ENCODE results near the gene GMDS.

The GMDS gene

GRCh38 chr6:1615151-1615852 lies 630.1 kb downstream of the GMDS start:
- TF ChIP-seq CTCF (IDR thresholded peaks at IDR 0.05), result no peak
- no peak overlapping the region for H3K4me3 ChIP-seq (ENCODE audit: low read depth, low read length)
- H3K27me3 ChIP-seq (ENCODE audit: control insufficient read depth, insufficient read depth, low read length), result peaks cover 5% of the 10 kb centered on the region
- no peak overlapping the region for H3K4me2 ChIP-seq (ENCODE audit: low read length)
- H3K4me1 ChIP-seq, result no peaks in the 10 kb centered on the region
- H3K9ac ChIP-seq, result no peak overlapping the region
- H3K36me3 ChIP-seq (ENCODE audit: control insufficient read depth, insufficient read depth, low read length), result no peaks in the 10 kb centered on the region
- no peak overlapping the region for H3K27ac ChIP-seq
- no peak overlapping the region for H2AFZ ChIP-seq
- no peaks in the 10 kb centered on the region for H3K79me2 ChIP-seq
- no peaks in the 10 kb centered on the region for H3K9me3 ChIP-seq (ENCODE audit: control insufficient read depth, low read length)

GRCh38 chr6:1614448-1615150 lies 630.8 kb downstream of the GMDS start:
- Histone ChIP-seq H3K4me3 (ENCODE audit: low read depth, low read length) (no peak overlapping the region), H2AFZ (no peak overlapping the region), H3K9me3 (ENCODE audit: control insufficient read depth, low read length) (no peaks in the 10 kb centered on the region), H3K79me2 (no peaks in the 10 kb centered on the region), H3K4me2 (ENCODE audit: low read length) (peak overlapping the region; percentile 31), H3K27me3 (ENCODE audit: control insufficient read depth, insufficient read depth, low read length) (peaks cover 5% of the 10 kb centered on the region), H3K9ac (no peak overlapping the region), H3K4me1 (no peaks in the 10 kb centered on the region), H3K36me3 (ENCODE audit: control insufficient read depth, insufficient read depth, low read length) (no peaks in the 10 kb centered on the region), H3K27ac (no peak overlapping the region)
- TF ChIP-seq CTCF (IDR thresholded peaks at IDR 0.05), result no peak

GRCh38 chr6:1613688-1614447 lies 631.5 kb downstream of the GMDS start:
- no peak overlapping the region for H2AFZ ChIP-seq
- no peak overlapping the region for H3K9ac ChIP-seq
- peaks cover 5% of the 10 kb centered on the region for H3K27me3 ChIP-seq (ENCODE audit: control insufficient read depth, insufficient read depth, low read length)
- no peak for TF ChIP-seq CTCF (IDR thresholded peaks at IDR 0.05)
- no peaks in the 10 kb centered on the region for H3K4me1 ChIP-seq
- H3K27ac ChIP-seq, result no peak overlapping the region
- peak overlapping the region; percentile 31 for H3K4me2 ChIP-seq (ENCODE audit: low read length)
- no peaks in the 10 kb centered on the region for H3K79me2 ChIP-seq
- peak overlapping the region; percentile 36 for H3K4me3 ChIP-seq (ENCODE audit: low read depth, low read length)
- no peaks in the 10 kb centered on the region for H3K9me3 ChIP-seq (ENCODE audit: control insufficient read depth, low read length)
- no peaks in the 10 kb centered on the region for H3K36me3 ChIP-seq (ENCODE audit: control insufficient read depth, insufficient read depth, low read length)

- Histone ChIP-seq H3K4me1 (no peaks in the 10 kb centered on the region), H3K27me3 (ENCODE audit: control insufficient read depth, insufficient read depth, low read length) (peaks cover 10% of the 10 kb centered on the region), H3K36me3 (ENCODE audit: control insufficient read depth, insufficient read depth, low read length) (no peaks in the 10 kb centered on the region), H2AFZ (no peak overlapping the region), H3K9me3 (ENCODE audit: control insufficient read depth, low read length) (no peaks in the 10 kb centered on the region), H3K79me2 (no peaks in the 10 kb centered on the region), H3K4me3 (ENCODE audit: low read depth, low read length) (no peak overlapping the region), H3K27ac (no peak overlapping the region), H3K4me2 (ENCODE audit: low read length) (no peak overlapping the region), H3K9ac (no peak overlapping the region)
- TF ChIP-seq CTCF (IDR thresholded peaks at IDR 0.05), result no peak
These were observed 632.1 kb downstream of the GMDS start for GRCh38 chr6:1613346-1613687.
